Fibroblast of peridontal ligament (primary cell): ENCODE data around the gene CRYBA4.

Experiments used
- DNase-seq: peaks from one replicate; pipeline ENCODE4 v3.0.0-alpha.2; 2010; ENCODE audit errors: extremely low read depth

Gene CRYBA4

GRCh38 chr22:26621663-26622062 lies at the start of gene CRYBA4:
TSS of gene CRYBA4 (plus strand) at chr22:26621963. CDS start at chr22:26622597, 634 bp downstream.
- DNase-seq: no peak

DNA sequence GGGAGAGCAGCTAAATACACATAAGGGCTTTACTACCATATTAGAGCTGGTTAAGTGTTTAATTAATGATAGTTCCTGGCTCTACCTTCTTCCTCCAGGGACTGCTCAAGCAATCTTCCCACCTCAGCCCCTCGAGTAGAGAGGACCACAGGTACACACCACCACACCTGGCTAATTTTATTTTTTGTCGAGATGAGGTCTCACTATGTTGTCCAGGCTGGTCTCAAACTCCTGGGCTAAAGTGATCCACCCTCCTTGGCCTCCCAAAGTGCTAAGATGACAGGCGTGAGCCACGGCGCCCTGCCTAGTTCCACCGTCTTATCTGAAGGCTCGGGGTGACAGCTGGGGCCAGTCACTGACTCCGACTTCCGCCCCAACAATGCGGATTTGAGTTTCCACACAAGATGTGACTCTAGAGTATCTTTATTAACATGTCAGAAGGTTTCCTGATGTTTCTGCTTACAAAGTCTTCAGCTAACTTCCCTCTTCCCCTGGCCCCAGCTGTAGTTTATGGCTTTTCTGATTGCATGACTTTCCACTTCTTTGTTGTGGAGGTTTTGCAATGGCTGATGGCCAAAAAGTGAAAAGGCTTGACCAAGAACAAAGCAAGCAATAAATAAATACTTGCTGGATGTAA lies 48.6 kb upstream of the CRYBA4 start:
- peak; percentile 42 for DNase-seq

- DNase-seq: no peak
Observed at GRCh38 chr22:26574001-26574723, 47.6 kb upstream of the CRYBA4 start.

DNA sequence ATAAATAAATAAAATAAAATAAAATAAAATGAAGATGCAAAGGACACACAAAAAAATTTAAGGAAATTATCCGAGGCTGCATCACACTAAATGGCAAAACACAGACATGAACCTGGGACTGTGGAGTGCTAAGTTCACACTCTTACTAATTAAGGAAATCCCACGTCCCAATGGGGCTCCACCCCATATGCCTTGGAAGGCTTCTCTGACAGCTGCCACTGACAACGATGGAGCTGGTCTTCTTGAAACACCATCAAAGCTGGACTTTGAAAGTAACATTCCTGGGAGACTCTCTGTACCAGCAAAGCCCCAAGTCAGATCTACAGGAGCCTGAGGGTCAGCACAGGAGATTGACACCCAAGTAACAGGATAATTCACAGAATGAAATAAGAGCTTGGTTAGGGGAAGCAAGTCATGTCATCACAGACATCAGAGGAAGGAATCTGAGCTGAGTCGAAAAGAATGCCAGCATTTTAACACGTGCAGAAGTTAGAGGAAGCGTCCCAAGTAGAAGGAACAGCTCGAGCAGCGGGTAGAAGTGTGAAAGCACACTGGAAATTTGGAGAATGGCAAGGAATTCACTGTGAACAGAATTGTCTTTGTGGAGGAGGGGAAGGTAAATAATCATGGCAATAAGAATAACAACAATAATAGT lies 45.6 kb upstream of the CRYBA4 start:
- no peak for DNase-seq

- no peak for DNase-seq
Observed at GRCh38 chr22:26577081-26577480, 44.7 kb upstream of the CRYBA4 start.

- DNase-seq: no peak
Observed at GRCh38 chr22:26579331-26579886, 42.4 kb upstream of the CRYBA4 start.

- no peak for DNase-seq
Observed at GRCh38 chr22:26580240-26580962, 41.4 kb upstream of the CRYBA4 start.

GRCh38 chr22:26581026-26581425 lies 40.7 kb upstream of the CRYBA4 start:
- DNase-seq: no peak

DNA sequence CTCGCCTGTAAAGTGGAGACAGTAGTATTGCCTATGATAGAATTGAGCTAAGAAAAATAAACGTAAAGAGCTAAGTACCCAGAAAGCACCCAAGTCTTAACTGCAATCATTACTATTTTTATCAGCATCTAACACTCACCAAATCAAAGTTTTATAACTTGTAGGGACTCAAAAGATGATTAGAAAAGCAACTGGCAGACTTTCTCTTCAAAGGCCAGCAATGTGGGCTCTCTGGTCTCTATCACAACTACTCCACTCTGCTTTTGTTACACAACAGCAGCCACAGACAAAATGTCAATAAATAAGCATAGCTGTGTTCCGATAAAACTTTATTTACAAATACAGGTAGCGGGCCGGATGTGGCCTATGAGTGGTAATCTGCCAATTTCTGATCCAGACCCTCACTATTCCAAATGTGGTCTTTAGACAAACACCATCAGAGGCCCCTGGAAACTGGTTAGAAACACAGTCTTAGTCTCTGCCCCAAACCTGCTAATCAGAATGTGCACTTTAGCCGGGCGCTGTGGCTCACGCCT lies 40.1 kb upstream of the CRYBA4 start:
- no peak for DNase-seq

DNA sequence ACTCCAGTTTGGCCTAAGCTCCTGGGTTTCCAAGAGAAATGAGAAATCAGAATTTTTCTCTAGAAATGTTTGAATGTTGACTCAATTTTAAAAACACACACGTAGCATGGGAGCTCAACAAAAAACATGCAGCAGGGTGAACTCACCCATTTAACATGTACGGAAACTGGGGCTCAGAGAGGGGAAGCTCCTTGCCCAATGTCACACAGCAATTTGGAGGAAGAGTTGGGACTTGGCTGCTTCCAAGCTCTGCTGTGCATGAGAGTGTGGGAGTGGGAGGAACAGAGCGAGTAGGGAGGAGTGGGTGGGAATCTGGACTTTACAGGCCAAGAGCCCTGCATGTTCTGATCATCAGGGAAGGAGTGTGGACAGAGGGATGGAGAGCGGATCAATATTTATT lies 37.8 kb upstream of the CRYBA4 start:
- DNase-seq: no peak

- peak; percentile 66 for DNase-seq
Observed at GRCh38 chr22:26585104-26585790, 36.5 kb upstream of the CRYBA4 start.

- no peak for DNase-seq
Observed at GRCh38 chr22:26586556-26587325, 35.0 kb upstream of the CRYBA4 start.

DNA sequence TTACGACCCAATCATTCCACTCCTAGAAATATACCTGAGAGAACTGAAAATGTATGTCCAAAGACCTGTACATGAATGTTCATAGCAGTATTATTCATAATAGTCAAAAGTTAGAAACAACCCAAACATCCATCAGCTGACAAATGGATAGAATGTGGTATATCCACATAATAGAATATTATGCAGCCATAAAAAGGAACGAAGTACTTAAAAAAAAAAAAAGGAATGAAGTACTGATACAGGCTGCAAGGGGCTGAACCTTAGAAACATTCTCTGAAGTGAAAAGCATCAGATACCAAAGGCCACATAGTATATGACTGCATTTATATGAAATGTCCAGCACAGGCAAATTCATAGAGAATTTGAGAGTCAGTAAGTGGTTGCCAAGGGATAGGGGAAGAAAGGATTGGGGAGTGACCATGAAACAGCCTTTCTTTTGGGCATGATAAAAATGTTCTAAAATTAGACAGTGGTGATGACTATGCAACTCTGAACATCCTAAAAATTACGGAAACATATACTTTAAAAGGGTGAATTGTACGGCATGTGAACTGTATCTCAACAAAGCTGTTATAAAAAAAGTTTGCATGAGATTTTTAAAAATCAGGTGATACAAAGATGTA lies 33.7 kb upstream of the CRYBA4 start:
- peak; percentile 28 for DNase-seq

- DNase-seq: no peak
Observed at GRCh38 chr22:26588729-26589366, 32.9 kb upstream of the CRYBA4 start.

DNA sequence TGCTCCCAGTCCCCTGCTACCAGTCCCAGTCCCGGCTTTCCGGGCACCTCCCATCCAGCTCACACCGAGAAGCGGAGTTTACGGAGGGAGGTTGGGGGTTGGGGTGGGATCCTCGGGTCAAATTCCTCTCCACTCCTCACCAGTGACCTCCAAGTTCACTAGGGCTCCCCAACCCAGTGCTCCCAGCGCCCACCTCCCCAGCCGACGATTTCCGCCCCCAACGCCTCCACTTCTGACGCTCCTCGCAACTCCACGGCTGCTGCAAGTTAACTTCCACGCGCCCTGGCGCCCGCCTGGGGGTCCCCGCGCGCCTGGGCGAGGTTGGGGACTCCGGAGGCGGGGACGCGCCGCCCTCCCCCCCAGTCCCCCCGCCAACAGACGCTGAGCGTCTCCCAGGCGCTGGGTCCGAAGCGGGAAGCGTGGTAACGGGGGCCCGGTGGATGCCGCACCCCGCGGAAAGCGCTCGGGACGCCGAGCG lies 32.4 kb upstream of the CRYBA4 start:
- no peak for DNase-seq

DNA sequence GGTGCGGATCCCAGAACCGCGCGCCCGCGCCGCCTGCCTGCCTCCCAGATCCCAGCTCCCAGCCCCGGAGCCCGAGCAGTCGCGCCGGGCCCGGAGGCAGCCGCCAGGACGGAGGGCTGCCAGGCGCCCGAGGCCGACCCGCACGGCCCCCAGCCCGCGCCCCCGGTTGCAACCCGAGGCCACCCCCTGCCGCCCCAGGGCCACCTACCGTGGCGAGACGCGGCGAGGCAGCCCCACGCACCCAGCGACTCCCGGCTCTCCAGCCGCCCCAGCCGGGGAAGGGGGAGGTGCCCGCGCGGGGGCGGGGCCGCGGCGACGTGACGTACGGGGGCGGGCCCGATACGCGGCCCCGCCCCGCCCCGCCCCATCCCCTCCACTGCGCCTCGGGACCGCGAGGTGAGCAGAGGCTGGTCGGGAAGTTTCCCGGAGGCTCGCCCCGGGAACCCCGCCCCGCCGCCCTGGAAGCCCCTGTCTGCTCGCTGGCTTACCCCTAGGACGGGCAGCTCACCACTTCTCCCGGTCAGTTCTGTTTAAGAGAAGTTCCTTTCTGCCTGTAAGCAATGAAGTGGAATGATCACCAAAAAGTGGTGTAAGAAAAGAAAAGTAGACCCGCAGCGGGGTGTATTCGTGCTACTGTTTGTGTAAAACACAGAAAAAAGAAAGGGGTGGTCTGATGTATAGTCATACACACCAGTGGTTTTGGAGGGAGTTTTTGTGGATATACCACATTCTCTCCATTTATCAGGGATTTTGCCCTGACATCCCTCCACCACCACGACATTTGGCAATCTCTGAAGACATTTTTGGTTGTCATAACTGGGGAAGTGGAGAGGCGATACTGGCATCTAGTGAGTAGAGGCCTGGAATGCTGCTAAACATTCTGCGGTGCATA lies 31.7 kb upstream of the CRYBA4 start, which contains the start of gene TPST2:
TPST2 (minus strand) TSS at position 288 of the 892 bp plus-strand sequence. CDS start 48,502 bp downstream, outside the sequence.
- DNase-seq: peak; percentile 56

DNA sequence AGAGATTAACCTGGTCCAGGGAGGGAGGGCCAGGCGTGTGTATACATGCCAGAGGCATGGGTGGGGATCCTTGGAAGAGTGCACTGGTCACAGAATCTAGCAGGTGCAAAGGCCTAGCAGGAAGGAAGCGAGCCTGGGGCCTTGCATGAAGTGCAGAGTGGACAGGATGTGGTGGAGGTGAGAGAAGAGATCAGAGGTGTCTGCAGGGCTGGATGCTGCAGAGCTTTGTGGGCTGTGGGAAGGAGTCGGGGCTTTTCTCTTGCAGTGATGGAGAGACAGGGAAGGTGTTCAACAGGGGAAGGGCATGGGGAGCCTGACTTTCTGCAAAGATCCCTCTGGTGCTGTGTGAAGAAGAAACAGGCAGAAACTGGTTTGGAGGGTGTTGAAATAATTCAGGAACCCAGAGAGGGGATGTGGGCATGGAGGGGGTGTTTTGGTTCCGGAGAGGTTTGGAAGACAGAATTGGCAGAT lies 29.3 kb upstream of the CRYBA4 start:
- no peak for DNase-seq

- DNase-seq: no peak
Observed at GRCh38 chr22:26593763-26594162, 28.0 kb upstream of the CRYBA4 start.
